Liver (tissue), 9 donors: ENCODE data around the gene LPP. TPM values are rescaled to one million over a fixed set of nuclear protein-coding genes. Genes with fewer than 3 reads are reported as not detected.

Experiments used
- DNase-seq: peaks from one replicate; pipeline ENCODE4 v3.0.0-alpha.2; 2017; ENCODE audit warnings: low spot score
- H3K27ac ChIP-seq, 2 donors: one replicate each; pipeline ENCODE4 v1.7.0; 2013; ENCODE audit warnings: inconsistent platforms in 2 of 2, low read length in 2 of 2, control low read depth in 1 of 2, low read depth in 1 of 2, mild to moderate bottlenecking in 1 of 2
- H3K27me3 ChIP-seq, 4 donors: one replicate each; pipeline versions ENCODE4 v1.6.1 to v1.7.0; 2013; ENCODE audit warnings: low read length in 3 of 4, inconsistent platforms in 1 of 4, mild to moderate bottlenecking in 1 of 4, moderate library complexity in 1 of 4; ENCODE audit not compliant: control insufficient read depth in 4 of 4, insufficient read depth in 4 of 4
- H3K36me3 ChIP-seq, 4 donors: one replicate each; pipeline versions ENCODE4 v1.6.1 to v1.7.0; 2013; ENCODE audit warnings: low read length in 3 of 4, mild to moderate bottlenecking in 3 of 4, low read depth in 1 of 4, moderate library complexity in 1 of 4; ENCODE audit not compliant: control insufficient read depth in 4 of 4, insufficient read depth in 3 of 4
- H3K4me1 ChIP-seq, 4 donors: one replicate each; pipeline versions ENCODE4 v1.6.1 to v1.7.0; 2013; ENCODE audit warnings: low read length in 3 of 4, mild to moderate bottlenecking in 3 of 4, moderate library complexity in 1 of 4; ENCODE audit not compliant: control insufficient read depth in 4 of 4, insufficient read depth in 4 of 4
- H3K4me3 ChIP-seq, 3 donors: one replicate each; pipeline versions ENCODE4 v1.6.1 to v1.7.0; 2013; ENCODE audit warnings: low read length in 3 of 3, control low read depth in 1 of 3, low read depth in 1 of 3, mild to moderate bottlenecking in 1 of 3
- H3K9ac ChIP-seq, 2 donors: one replicate each; pipeline ENCODE4 v1.7.0; 2013; ENCODE audit warnings: low read length in 2 of 2, mild to moderate bottlenecking in 2 of 2, moderate library complexity in 2 of 2, control low read depth in 1 of 2, low read depth in 1 of 2
- H3K9me3 ChIP-seq, 4 donors: one replicate each; pipeline versions ENCODE4 v1.6.1 to v1.7.0; 2013; ENCODE audit warnings: low read length in 3 of 4; ENCODE audit not compliant: control insufficient read depth in 4 of 4
- ATF3 ChIP-seq: IDR thresholded peaks from 2 replicates; pipeline ENCODE4 v1.6.1; 2016; ENCODE audit warnings: antibody characterized with exemption
- EGR1 ChIP-seq, 2 donors: IDR thresholded peaks; 2 replicates each; pipeline ENCODE4 v1.6.1; 2016 to 2018; ENCODE audit warnings: antibody characterized with exemption in 2 of 2, low read depth in 2 of 2
- FOXA1 ChIP-seq: IDR thresholded peaks from 2 replicates; pipeline ENCODE4 v1.6.1; 2016; ENCODE audit warnings: antibody characterized with exemption
- GABPA ChIP-seq, 2 donors: IDR thresholded peaks in 1 of 2; conservative IDR thresholded peaks in 1 of 2; 2 replicates each; pipeline ENCODE4 v1.6.1; 2016; ENCODE audit warnings: antibody characterized with exemption in 2 of 2, mild to moderate bottlenecking in 1 of 2, moderate library complexity in 1 of 2
- HNF4A ChIP-seq, 2 donors: conservative IDR thresholded peaks; 2 replicates each; pipeline ENCODE4 v1.6.1; 2016; ENCODE audit warnings: antibody characterized with exemption in 2 of 2, mild to moderate bottlenecking in 2 of 2
- NR2F2 ChIP-seq: IDR thresholded peaks from 2 replicates; pipeline ENCODE4 v1.6.1; 2016; ENCODE audit warnings: antibody characterized with exemption
- SP1 ChIP-seq: IDR thresholded peaks from 2 replicates; pipeline ENCODE4 v1.6.1; 2018; ENCODE audit warnings: antibody characterized with exemption, mild to moderate bottlenecking
- YY1 ChIP-seq: IDR thresholded peaks from 2 replicates; pipeline ENCODE4 v1.6.1; 2016; ENCODE audit warnings: antibody characterized with exemption, mild to moderate bottlenecking
- WGBS: extraction: QIAGEN DNeasy Blood & Tissue Kit; methylation state at CpG from one replicate; pipeline ENCODE4 v1.1.7; 2013; 5-methylcytosine and 5-hydroxymethylcytosine counted together
- polyA plus RNA-seq, 2 donors: library from polyadenylated mRNA; stranded (reverse) in 1 of 2; unstranded in 1 of 2; fragments of 200-250 nt in 1 of 2; fragments of >200 nt in 1 of 2; fragmentation: Nextera tagmentation in 1 of 2; extraction: Ambion mirVana in 1 of 2; gene quantifications; one replicate each; pipeline versions ENCODE4 v1.2.1 to v1.2.3, GENCODE V29; 2013 to 2015
- total RNA-seq, 2 donors: library from RNA; depleted of rRNA; stranded (reverse); fragments of >200 nt; gene quantifications; one replicate each; pipeline ENCODE4 v1.2.3, GENCODE V29; 2014
- TF ChIP-seq, protein P1 (sequence below): IDR thresholded peaks from 2 replicates; pipeline ENCODE4 v1.6.1; 2016; ENCODE audit warnings: antibody characterized with exemption, mild to moderate bottlenecking
- donor health status: healthy.
- donor health status: healthy.
- donor health status: healthy.
- donor health status: healthy.
- donor health status: healthy.

The LPP gene
- total and polyA plus RNA-seq, 4 donors, result 3.3 to 53.7 (median 28.2) TPM

- no peak overlapping the region for H3K4me3 ChIP-seq
- no peak for DNase-seq
- no peaks in the 10 kb centered on the region for H3K27me3 ChIP-seq
- TF ChIP-seq ATF3, result no peak
- no peak for TF ChIP-seq EGR1 (IDR thresholded peaks at IDR 0.05; ENCODE audit: low read depth in 2 of 2)
- no peak overlapping the region for H3K9ac ChIP-seq
- H3K4me1 ChIP-seq, result peaks cover 0 to 3% (median 0%) of the 10 kb centered on the region in 4 donors
- H3K27ac ChIP-seq, result no peak overlapping the region
- H3K9me3 ChIP-seq, result no peaks in the 10 kb centered on the region
- 98% methylated on average over 2 of the region's 2 CpGs for WGBS
- no peaks in the 10 kb centered on the region for H3K36me3 ChIP-seq
These were observed 660.6 kb downstream of the LPP start for GRCh38 chr3:188814581-188814980.

- no peak overlapping the region for H3K27ac ChIP-seq
- no peaks in the 10 kb centered on the region for H3K9me3 ChIP-seq
- peaks cover 0 to 6% (median 1%) of the 10 kb centered on the region in 4 donors for H3K4me1 ChIP-seq
- no peaks in the 10 kb centered on the region for H3K36me3 ChIP-seq
- H3K4me3 ChIP-seq, result no peak overlapping the region
- H3K9ac ChIP-seq, result no peak overlapping the region
- TF ChIP-seq, protein P1, sequence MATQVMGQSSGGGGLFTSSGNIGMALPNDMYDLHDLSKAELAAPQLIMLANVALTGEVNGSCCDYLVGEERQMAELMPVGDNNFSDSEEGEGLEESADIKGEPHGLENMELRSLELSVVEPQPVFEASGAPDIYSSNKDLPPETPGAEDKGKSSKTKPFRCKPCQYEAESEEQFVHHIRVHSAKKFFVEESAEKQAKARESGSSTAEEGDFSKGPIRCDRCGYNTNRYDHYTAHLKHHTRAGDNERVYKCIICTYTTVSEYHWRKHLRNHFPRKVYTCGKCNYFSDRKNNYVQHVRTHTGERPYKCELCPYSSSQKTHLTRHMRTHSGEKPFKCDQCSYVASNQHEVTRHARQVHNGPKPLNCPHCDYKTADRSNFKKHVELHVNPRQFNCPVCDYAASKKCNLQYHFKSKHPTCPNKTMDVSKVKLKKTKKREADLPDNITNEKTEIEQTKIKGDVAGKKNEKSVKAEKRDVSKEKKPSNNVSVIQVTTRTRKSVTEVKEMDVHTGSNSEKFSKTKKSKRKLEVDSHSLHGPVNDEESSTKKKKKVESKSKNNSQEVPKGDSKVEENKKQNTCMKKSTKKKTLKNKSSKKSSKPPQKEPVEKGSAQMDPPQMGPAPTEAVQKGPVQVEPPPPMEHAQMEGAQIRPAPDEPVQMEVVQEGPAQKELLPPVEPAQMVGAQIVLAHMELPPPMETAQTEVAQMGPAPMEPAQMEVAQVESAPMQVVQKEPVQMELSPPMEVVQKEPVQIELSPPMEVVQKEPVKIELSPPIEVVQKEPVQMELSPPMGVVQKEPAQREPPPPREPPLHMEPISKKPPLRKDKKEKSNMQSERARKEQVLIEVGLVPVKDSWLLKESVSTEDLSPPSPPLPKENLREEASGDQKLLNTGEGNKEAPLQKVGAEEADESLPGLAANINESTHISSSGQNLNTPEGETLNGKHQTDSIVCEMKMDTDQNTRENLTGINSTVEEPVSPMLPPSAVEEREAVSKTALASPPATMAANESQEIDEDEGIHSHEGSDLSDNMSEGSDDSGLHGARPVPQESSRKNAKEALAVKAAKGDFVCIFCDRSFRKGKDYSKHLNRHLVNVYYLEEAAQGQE, result no peak
- TF ChIP-seq GABPA (IDR thresholded peaks at IDR 0.05 in 1 of 2, conservative IDR thresholded peaks at IDR 0.05 in 1 of 2) (no peak), NR2F2 (no peak), YY1 (no peak), SP1 (no peak)
- WGBS, result 84% methylated on average over 7 of the region's 7 CpGs
- DNase-seq, result no peak
- H3K27me3 ChIP-seq, result no peaks in the 10 kb centered on the region
These were observed 663.4 kb downstream of the LPP start for GRCh38 chr3:188817103-188817934.

GRCh38 chr3:188817935-188818269 lies 663.9 kb downstream of the LPP start:
- Histone ChIP-seq H3K4me3 (no peak overlapping the region), H3K36me3 (no peaks in the 10 kb centered on the region), H3K9ac (no peak overlapping the region), H3K4me1 (peaks cover 0 to 6% (median 1%) of the 10 kb centered on the region in 4 donors), H3K27me3 (no peaks in the 10 kb centered on the region), H3K27ac (no peak overlapping the region), H3K9me3 (no peaks in the 10 kb centered on the region)
- WGBS, result 65% methylated on average over 3 of the region's 3 CpGs
- no peak for TF ChIP-seq HNF4A (conservative IDR thresholded peaks at IDR 0.05)
- no peak for DNase-seq

DNA sequence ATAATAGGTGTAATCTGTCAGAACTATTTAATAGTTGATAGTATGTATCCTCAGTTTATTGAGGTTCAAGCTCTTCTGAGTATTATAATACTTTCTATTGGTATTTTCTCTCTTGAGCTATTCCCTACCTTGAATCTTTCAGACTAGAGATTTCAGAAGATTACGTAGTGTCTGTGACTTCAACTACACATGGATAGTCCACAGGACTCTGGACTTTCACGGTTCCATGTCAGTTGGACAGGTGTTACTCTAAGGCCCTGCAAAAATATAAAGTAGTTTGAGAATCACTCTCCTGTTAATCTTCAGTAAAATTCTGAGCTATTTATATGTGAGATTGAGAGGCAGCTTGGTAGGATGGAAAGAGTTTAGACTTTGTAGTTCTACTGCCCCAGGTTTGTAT lies 664.3 kb downstream of the LPP start:
- WGBS, result 78% methylated on average over 2 of the region's 2 CpGs
- TF ChIP-seq FOXA1, result no peak
- peak; percentile 41 to 43 for TF ChIP-seq HNF4A (conservative IDR thresholded peaks at IDR 0.05)
- no peaks in the 10 kb centered on the region for H3K27me3 ChIP-seq
- no peak for DNase-seq
- no peak overlapping the region for H3K9ac ChIP-seq
- H3K4me3 ChIP-seq, result no peak overlapping the region
- peaks cover 0 to 6% (median 1%) of the 10 kb centered on the region in 4 donors for H3K4me1 ChIP-seq
- H3K36me3 ChIP-seq, result no peaks in the 10 kb centered on the region
- no peak overlapping the region for H3K27ac ChIP-seq
- H3K9me3 ChIP-seq, result no peaks in the 10 kb centered on the region
